B cell (primary cell): Measurements from ENCODE around the gene CA11. TPM values are rescaled to one million over a fixed set of nuclear protein-coding genes. Genes with fewer than 3 reads are reported as not detected.

Experiments
- ATAC-seq: fragments of 200-7000 bp; cut with Tn5 transposase; one replicate; pipeline ENCODE4 v1.10.0; 2021; ENCODE audit warnings: low read depth, mild to moderate bottlenecking, moderate number of reproducible peaks, moderate library complexity
- CTCF ChIA-PET: fragments of 350-600 bp; sonication (Branson Sonifier 250); formaldehyde crosslinking; loops from one replicate; lab custom pipeline; 2021; ENCODE audit warnings: antibody characterized with exemption, inconsistent platforms; lab: Charles Lee
- POLR2A ChIA-PET: fragments of 350-600 bp; sonication (Branson Sonifier 250); formaldehyde crosslinking; loops from one replicate; lab custom pipeline; 2021; ENCODE audit warnings: antibody characterized with exemption; lab: Charles Lee
- DNase-seq: peaks from one replicate; pipeline ENCODE4 v3.0.0; 2013
- H2AFZ ChIP-seq: 2 replicates; pipeline ENCODE4 v1.6.1; 2012; ENCODE audit warnings: mild to moderate bottlenecking, low read depth, low read length; ENCODE audit not compliant: insufficient read depth, poor library complexity, severe bottlenecking
- H3K27ac ChIP-seq, 2 donors: 1 replicate in 1 of 2; 2 replicates in 1 of 2; pipeline ENCODE4 v1.5.1; 2012 to 2013; ENCODE audit warnings: low read length in 2 of 2, mild to moderate bottlenecking in 2 of 2, moderate library complexity in 1 of 2
- H3K27me3 ChIP-seq, 4 experiments: fragments of 200-600 bp in 1 of 4; sonication (generic) in 1 of 4; replicated peaks in 1 of 4; 1 replicate in 2 of 4; 2 replicates in 2 of 4; pipeline versions ENCODE4 v1.6.1 to v1.7.0; 2013 to 2016; ENCODE audit warnings: low read length in 3 of 4, mild to moderate bottlenecking in 2 of 4, mixed read lengths in 1 of 4, moderate library complexity in 1 of 4; ENCODE audit not compliant: insufficient read depth in 4 of 4, control insufficient read depth in 3 of 4; ENCODE audit errors: control extremely low read depth in 1 of 4
- H3K36me3 ChIP-seq, 2 experiments: replicated peaks in 1 of 2; 1 replicate in 1 of 2; 2 replicates in 1 of 2; pipeline versions ENCODE4 v1.6.1 to v1.7.1; 2013; ENCODE audit warnings: low read length in 1 of 2; ENCODE audit not compliant: insufficient read depth in 2 of 2, control insufficient read depth in 1 of 2; ENCODE audit errors: control extremely low read depth in 1 of 2, extremely low read depth in 1 of 2
- H3K4me1 ChIP-seq, 2 donors: fragments of 200-600 bp in 1 of 2; sonication (generic) in 1 of 2; 1 replicate in 1 of 2; 2 replicates in 1 of 2; pipeline versions ENCODE4 v1.5.1 to v1.6.1; 2013 to 2017; ENCODE audit warnings: low read length in 2 of 2; ENCODE audit not compliant: control insufficient read depth in 2 of 2, insufficient read depth in 2 of 2
- H3K4me2 ChIP-seq: replicated peaks from 2 replicates; pipeline ENCODE3; 2012; ENCODE audit warnings: mild to moderate bottlenecking, low read depth, low read length; ENCODE audit not compliant: poor library complexity, severe bottlenecking
- H3K4me3 ChIP-seq, 5 experiments: fragments of 200-600 bp in 1 of 5; sonication (generic) in 1 of 5; 1 replicate in 3 of 5; 2 replicates in 2 of 5; pipeline versions ENCODE4 v1.5.1 to v1.7.0; 2011 to 2016; ENCODE audit warnings: low read length in 4 of 5, mild to moderate bottlenecking in 4 of 5, low read depth in 2 of 5, control low read depth in 1 of 5, moderate library complexity in 1 of 5; ENCODE audit not compliant: insufficient read depth in 1 of 5; ENCODE audit errors: control extremely low read depth in 1 of 5, extremely low read depth in 1 of 5
- H3K79me2 ChIP-seq: fragments of 200-600 bp; sonication (generic); one replicate; pipeline ENCODE4 v1.6.0; 2016; ENCODE audit warnings: low read length; ENCODE audit not compliant: control insufficient read depth, insufficient read depth
- H3K9ac ChIP-seq: fragments of 200-600 bp; sonication (generic); 2 replicates; pipeline ENCODE4 v1.6.1; 2017; ENCODE audit warnings: mild to moderate bottlenecking, low read length, moderate library complexity
- H3K9me3 ChIP-seq, 3 donors: one replicate each; pipeline versions ENCODE4 v1.6.1 to v1.7.1; 2013; ENCODE audit warnings: low read length in 2 of 3; ENCODE audit not compliant: control insufficient read depth in 2 of 3, insufficient read depth in 1 of 3; ENCODE audit errors: control extremely low read depth in 1 of 3
- H4K20me1 ChIP-seq: 2 replicates; pipeline ENCODE4 v1.6.0; 2012; ENCODE audit warnings: mild to moderate bottlenecking, low read length; ENCODE audit not compliant: insufficient read depth, control insufficient read depth, poor library complexity, severe bottlenecking
- H3K27ac Mint-ChIP-seq: one replicate; pipeline ENCODE4 v1.8.0; 2021; ENCODE audit warnings: mixed read lengths
- H3K27me3 Mint-ChIP-seq: one replicate; pipeline ENCODE4 v1.8.0; 2021; ENCODE audit warnings: mixed read lengths
- H3K4me1 Mint-ChIP-seq: one replicate; pipeline ENCODE4 v1.8.0; 2021; ENCODE audit warnings: mixed read lengths
- H3K4me3 Mint-ChIP-seq: one replicate; pipeline ENCODE4 v1.8.0; 2021; ENCODE audit warnings: mixed read lengths
- H3K9me3 Mint-ChIP-seq: one replicate; pipeline ENCODE4 v1.8.0; 2022; ENCODE audit warnings: mixed read lengths; ENCODE audit not compliant: insufficient read depth
- EZH2 ChIP-seq: IDR thresholded peaks from 2 replicates; pipeline ENCODE4 v1.6.1; 2012; ENCODE audit warnings: borderline replicate concordance, low read depth, mild to moderate bottlenecking, moderate library complexity, low read length; ENCODE audit not compliant: insufficient read depth, poor library complexity, severe bottlenecking
- WGBS: methylation state at CpG from one replicate; pipeline ENCODE4 v1.1.5; 2013; ENCODE audit warnings: missing lambda C conversion rate; ENCODE audit not compliant: insufficient coverage; 5-methylcytosine and 5-hydroxymethylcytosine counted together
- intact Hi-C: fragments of 100-400 bp; cut with micrococcal nuclease; formaldehyde crosslinking; loops from one replicate; pipeline ENCODE4 v1.10.0; 2022
- polyA plus RNA-seq: library from polyadenylated mRNA; depleted of rRNA; stranded (reverse); fragments of >200 nt; gene quantifications from 2 replicates; pipeline ENCODE4 v1.2.3, GENCODE V29; 2012
- total RNA-seq, 2 donors: library from RNA; stranded (reverse); fragments of 120-200 nt in 1 of 2; gene quantifications; 1 replicate in 1 of 2; 2 replicates in 1 of 2; pipeline versions ENCODE4 v1.2.3 to v1.2.4, GENCODE V29; 2013 to 2022
- TF ChIP-seq, protein P1 (sequence below): fragments of 200-600 bp; IDR thresholded peaks from one replicate; pipeline ENCODE4 v1.8.0; 2022; ENCODE audit warnings: antibody characterized with exemption, mild to moderate bottlenecking

The CA11 gene
- total and polyA plus RNA-seq, 2 donors (not counting 1 experiment from before 2014, with no cell fraction given) = 6.5 to 27.7 TPM

GRCh38 chr19:48596237-48596636 lies 49.8 kb downstream of the CA11 start:
- no peak for TF ChIP-seq EZH2
- TF ChIP-seq, protein P1, sequence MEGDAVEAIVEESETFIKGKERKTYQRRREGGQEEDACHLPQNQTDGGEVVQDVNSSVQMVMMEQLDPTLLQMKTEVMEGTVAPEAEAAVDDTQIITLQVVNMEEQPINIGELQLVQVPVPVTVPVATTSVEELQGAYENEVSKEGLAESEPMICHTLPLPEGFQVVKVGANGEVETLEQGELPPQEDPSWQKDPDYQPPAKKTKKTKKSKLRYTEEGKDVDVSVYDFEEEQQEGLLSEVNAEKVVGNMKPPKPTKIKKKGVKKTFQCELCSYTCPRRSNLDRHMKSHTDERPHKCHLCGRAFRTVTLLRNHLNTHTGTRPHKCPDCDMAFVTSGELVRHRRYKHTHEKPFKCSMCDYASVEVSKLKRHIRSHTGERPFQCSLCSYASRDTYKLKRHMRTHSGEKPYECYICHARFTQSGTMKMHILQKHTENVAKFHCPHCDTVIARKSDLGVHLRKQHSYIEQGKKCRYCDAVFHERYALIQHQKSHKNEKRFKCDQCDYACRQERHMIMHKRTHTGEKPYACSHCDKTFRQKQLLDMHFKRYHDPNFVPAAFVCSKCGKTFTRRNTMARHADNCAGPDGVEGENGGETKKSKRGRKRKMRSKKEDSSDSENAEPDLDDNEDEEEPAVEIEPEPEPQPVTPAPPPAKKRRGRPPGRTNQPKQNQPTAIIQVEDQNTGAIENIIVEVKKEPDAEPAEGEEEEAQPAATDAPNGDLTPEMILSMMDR = no peak
- DNase-seq (no peak), ATAC-seq (no peak)
- H3K4me2 ChIP-seq = no peak overlapping the region
- H3K27me3 ChIP-seq = peaks cover 0 to 3% (median 0%) of the 10 kb centered on the region in 4 experiments
- no peaks in the 10 kb centered on the region for H3K4me1 ChIP-seq
- 88% methylated on average over 2 of the region's 4 CpGs for WGBS
- Mint-ChIP-seq H3K4me3 (no peak overlapping the region), H3K9me3 (no peaks in the 10 kb centered on the region), H3K4me1 (peaks cover 2% of the 10 kb centered on the region), H3K27ac (no peak overlapping the region), H3K27me3 (peaks cover 4% of the 10 kb centered on the region)
- no peak overlapping the region for H3K9ac ChIP-seq
- no peak overlapping the region for H3K27ac ChIP-seq
- no peak overlapping the region for H2AFZ ChIP-seq
- POLR2A ChIA-PET = interaction anchor here (0.7 kb wide), 2 partner anchors 20 to 142 kb away, joined by 4 read pairs; no protein-coding TSS in a partner anchor
- H3K79me2 ChIP-seq = no peaks in the 10 kb centered on the region
- no peaks in the 10 kb centered on the region for H3K9me3 ChIP-seq
- CTCF ChIA-PET = interaction anchor here (2.4 kb wide), 1 partner anchor 12 kb away, joined by 13 read pairs; the partner anchor contains the start of gene SPACA4
- H3K36me3 ChIP-seq = no peaks in the 10 kb centered on the region
- no peaks in the 10 kb centered on the region for H4K20me1 ChIP-seq
- no peak overlapping the region for H3K4me3 ChIP-seq
- intact Hi-C loops = no loop called here

- H3K27me3 ChIP-seq = peaks cover 0 to 3% (median 0%) of the 10 kb centered on the region in 4 experiments
- Mint-ChIP-seq H3K9me3 (no peaks in the 10 kb centered on the region), H3K27me3 (peaks cover 4% of the 10 kb centered on the region), H3K4me1 (peaks cover 2% of the 10 kb centered on the region), H3K27ac (no peak overlapping the region), H3K4me3 (no peak overlapping the region)
- no peak for TF ChIP-seq EZH2
- TF ChIP-seq, protein P1 = no peak
- DNase-seq (no peak), ATAC-seq (no peak)
- H3K9ac ChIP-seq = no peak overlapping the region
- ChIA-PET POLR2A (interaction anchor here (0.7 kb wide), 2 partner anchors 21 to 143 kb away, joined by 4 read pairs; no protein-coding TSS in a partner anchor), CTCF (interaction anchor here (0.6 to 2.9 kb wide), 3 partner anchors 11 to 193 kb away, joined by 4 to 13 read pairs (median 11); partner anchors contain the start of gene SPACA4)
- intact Hi-C loops = no loop called here
- H3K36me3 ChIP-seq = no peaks in the 10 kb centered on the region
- H4K20me1 ChIP-seq = no peaks in the 10 kb centered on the region
- H2AFZ ChIP-seq = no peak overlapping the region
- no peak overlapping the region for H3K27ac ChIP-seq
- no peaks in the 10 kb centered on the region for H3K9me3 ChIP-seq
- no peaks in the 10 kb centered on the region for H3K4me1 ChIP-seq
- H3K79me2 ChIP-seq = no peaks in the 10 kb centered on the region
- 89% methylated on average over 6 of the region's 6 CpGs for WGBS
- H3K4me3 ChIP-seq = no peak overlapping the region
- H3K4me2 ChIP-seq = no peak overlapping the region
Measured at GRCh38 chr19:48595833-48596232, 50.2 kb downstream of the CA11 start.
